ENCODE data around the gene SYT13.

DNA sequence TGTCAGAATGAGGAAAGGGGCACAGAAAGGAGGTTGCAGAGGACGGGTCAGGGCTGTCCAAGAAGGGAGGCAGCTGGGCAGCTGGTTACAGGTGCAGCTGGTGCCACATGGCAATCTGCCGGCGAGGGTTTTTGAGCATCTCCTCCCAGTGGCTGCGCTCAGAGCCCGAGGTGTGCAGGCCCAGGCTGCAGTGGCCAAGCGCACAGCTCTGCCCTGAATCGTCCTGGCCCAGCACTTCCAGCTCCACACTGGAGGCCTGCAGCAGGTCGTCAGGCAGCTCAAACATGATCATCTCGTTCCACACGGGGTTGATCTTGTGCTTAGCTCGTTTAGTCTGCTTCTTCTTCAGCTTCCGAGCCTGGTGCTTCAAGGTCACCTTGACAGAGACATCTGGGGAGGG, 42.2 kb downstream of the SYT13 start:
- no peak for TF ChIP-seq GATA2 (IDR thresholded peaks at IDR 0.05; ENCODE audit: low read depth, low read length)
- no peak for TF ChIP-seq GATA3 (IDR thresholded peaks at IDR 0.05; ENCODE audit: low read depth, low read length)

Data from SH-SY5Y (cell line).